ENCODE data around the gene NUDT8. TPM values are rescaled to one million over a fixed set of nuclear protein-coding genes. Genes with fewer than 3 reads are reported as not detected.
"Not testable (repeated sequence)": the region's sequence is repeated elsewhere in the genome, so short reads cannot be mapped to it uniquely, and the experiment has no call there.

Gene NUDT8
- total RNA-seq, 1 donor from 2014 or later, result 5.2 TPM

DNA sequence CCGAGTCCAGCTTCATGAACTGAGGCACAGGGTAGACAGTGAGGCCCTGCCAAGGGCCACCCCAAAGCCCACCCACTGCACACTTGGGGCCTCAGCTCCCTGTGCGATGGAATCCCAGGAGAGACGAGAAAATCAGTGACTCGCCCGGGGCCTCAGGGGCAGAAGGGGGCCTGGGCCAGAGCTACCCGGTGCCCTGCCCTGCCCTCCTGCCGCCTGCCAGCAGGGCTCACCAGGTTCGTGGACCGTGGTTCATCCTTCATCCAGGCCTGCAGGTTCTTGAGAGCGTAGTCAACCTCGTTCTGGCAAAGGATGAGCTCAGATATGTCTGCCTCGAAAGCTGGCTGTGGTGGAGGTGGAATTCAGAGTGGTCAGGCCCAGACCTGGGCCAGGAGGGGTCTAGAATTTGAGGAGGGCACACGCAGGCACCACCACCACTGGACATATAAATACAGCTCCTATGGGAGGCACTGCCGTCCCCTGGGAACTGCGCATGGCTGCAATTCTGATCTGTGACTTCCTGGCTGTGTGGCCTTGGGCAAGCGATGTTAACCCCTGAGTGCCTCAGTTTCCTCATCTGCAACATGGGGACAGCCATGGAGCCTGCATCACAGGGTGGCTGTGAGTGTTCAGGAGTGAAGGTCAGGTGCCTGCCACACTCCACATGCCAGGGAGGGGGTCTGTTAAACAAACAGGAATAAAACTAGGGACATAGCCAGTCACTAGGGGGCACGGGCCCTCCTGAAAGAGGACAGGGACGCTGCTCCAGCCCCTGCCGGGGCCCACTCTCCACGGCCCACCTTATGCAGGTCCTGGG, 37.1 kb upstream of the NUDT8 start:
- Histone ChIP-seq H3K9me3 (ENCODE audit: control insufficient read depth in 3 of 3, low read length in 3 of 3) (no peaks in the 10 kb centered on the region), H3K4me1 (ENCODE audit: control insufficient read depth in 3 of 3, insufficient read depth in 3 of 3, low read length in 3 of 3) (no peaks in the 10 kb centered on the region), H3K9ac (ENCODE audit: low read depth in 1 of 3, low read length in 3 of 3) (no peak overlapping the region), H3K27ac (ENCODE audit: low read depth, low read length) (no peak overlapping the region), H3K27me3 (ENCODE audit: control insufficient read depth in 3 of 3, insufficient read depth in 3 of 3, low read length in 3 of 3) (peaks cover 5 to 14% (median 7%) of the 10 kb centered on the region in 3 donors), H3K36me3 (ENCODE audit: control insufficient read depth in 3 of 3, insufficient read depth in 3 of 3, low read length in 3 of 3) (no peaks in the 10 kb centered on the region), H3K4me3 (ENCODE audit: low read length in 3 of 3) (no peak overlapping the region)

- H3K27me3 ChIP-seq (ENCODE audit: control insufficient read depth in 3 of 3, insufficient read depth in 3 of 3, low read length in 3 of 3), result peaks cover 5 to 14% (median 7%) of the 10 kb centered on the region in 3 donors
- no peaks in the 10 kb centered on the region for H3K36me3 ChIP-seq (ENCODE audit: control insufficient read depth in 3 of 3, insufficient read depth in 3 of 3, low read length in 3 of 3)
- no peak overlapping the region for H3K4me3 ChIP-seq (ENCODE audit: low read length in 3 of 3)
- H3K4me1 ChIP-seq (ENCODE audit: control insufficient read depth in 3 of 3, insufficient read depth in 3 of 3, low read length in 3 of 3), result no peaks in the 10 kb centered on the region
- H3K9ac ChIP-seq (ENCODE audit: low read depth in 1 of 3, low read length in 3 of 3), result no peak overlapping the region
- H3K9me3 ChIP-seq (ENCODE audit: control insufficient read depth in 3 of 3, low read length in 3 of 3), result no peaks in the 10 kb centered on the region
- no peak overlapping the region for H3K27ac ChIP-seq (ENCODE audit: low read depth, low read length)
These were observed 36.5 kb upstream of the NUDT8 start for GRCh38 chr11:67666303-67666645.

- Histone ChIP-seq H3K27me3 (ENCODE audit: control insufficient read depth in 3 of 3, insufficient read depth in 3 of 3, low read length in 3 of 3) (peaks cover 0 to 8% (median 7%) of the 10 kb centered on the region in 3 donors), H3K9ac (ENCODE audit: low read depth in 1 of 3, low read length in 3 of 3) (no peak overlapping the region), H3K27ac (ENCODE audit: low read depth, low read length) (no peak overlapping the region), H3K36me3 (ENCODE audit: control insufficient read depth in 3 of 3, insufficient read depth in 3 of 3, low read length in 3 of 3) (no peaks in the 10 kb centered on the region), H3K4me3 (ENCODE audit: low read length in 3 of 3) (no peak overlapping the region), H3K4me1 (ENCODE audit: control insufficient read depth in 3 of 3, insufficient read depth in 3 of 3, low read length in 3 of 3) (no peaks in the 10 kb centered on the region), H3K9me3 (ENCODE audit: control insufficient read depth in 3 of 3, low read length in 3 of 3) (no peaks in the 10 kb centered on the region)
These were observed 36.0 kb upstream of the NUDT8 start for GRCh38 chr11:67665541-67666302.

GRCh38 chr11:67664696-67665540, 35.2 kb upstream of the NUDT8 start:
- no peak overlapping the region for H3K27ac ChIP-seq (ENCODE audit: low read depth, low read length)
- no peak overlapping the region for H3K9ac ChIP-seq (ENCODE audit: low read depth in 1 of 3, low read length in 3 of 3)
- no peak overlapping the region for H3K4me3 ChIP-seq (ENCODE audit: low read length in 3 of 3)
- H3K27me3 ChIP-seq (ENCODE audit: control insufficient read depth in 3 of 3, insufficient read depth in 3 of 3, low read length in 3 of 3), result peaks cover 0 to 4% (median 4%) of the 10 kb centered on the region in 3 donors
- no peaks in the 10 kb centered on the region for H3K9me3 ChIP-seq (ENCODE audit: control insufficient read depth in 3 of 3, low read length in 3 of 3)
- no peaks in the 10 kb centered on the region for H3K4me1 ChIP-seq (ENCODE audit: control insufficient read depth in 3 of 3, insufficient read depth in 3 of 3, low read length in 3 of 3)
- no peaks in the 10 kb centered on the region for H3K36me3 ChIP-seq (ENCODE audit: control insufficient read depth in 3 of 3, insufficient read depth in 3 of 3, low read length in 3 of 3)

DNA sequence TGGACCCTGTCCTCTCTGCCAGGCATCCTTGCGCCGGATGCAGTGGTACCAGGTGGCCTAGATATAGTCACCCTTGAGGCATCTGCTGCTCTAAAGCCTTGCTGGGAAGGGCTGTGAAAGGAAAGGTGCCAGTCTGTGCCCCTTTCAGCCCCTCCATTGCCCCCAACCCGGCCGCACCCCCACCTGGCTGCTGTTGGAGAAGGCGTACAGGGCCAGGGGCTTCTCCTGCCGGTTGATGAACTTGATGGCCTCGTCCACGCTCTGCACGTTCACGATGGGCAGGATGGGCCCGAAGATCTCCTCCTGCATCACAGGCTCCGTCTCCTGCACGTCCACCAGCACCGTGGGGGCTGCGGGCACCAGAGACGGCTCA, 34.5 kb upstream of the NUDT8 start:
- Histone ChIP-seq H3K27me3 (ENCODE audit: control insufficient read depth in 3 of 3, insufficient read depth in 3 of 3, low read length in 3 of 3) (peaks cover 0 to 4% (median 1%) of the 10 kb centered on the region in 3 donors), H3K4me1 (ENCODE audit: control insufficient read depth in 3 of 3, insufficient read depth in 3 of 3, low read length in 3 of 3) (no peaks in the 10 kb centered on the region), H3K9me3 (ENCODE audit: control insufficient read depth in 3 of 3, low read length in 3 of 3) (no peaks in the 10 kb centered on the region), H3K4me3 (ENCODE audit: low read length in 3 of 3) (no peak overlapping the region), H3K36me3 (ENCODE audit: control insufficient read depth in 3 of 3, insufficient read depth in 3 of 3, low read length in 3 of 3) (no peaks in the 10 kb centered on the region), H3K27ac (ENCODE audit: low read depth, low read length) (no peak overlapping the region), H3K9ac (ENCODE audit: low read depth in 1 of 3, low read length in 3 of 3) (no peak overlapping the region)

DNA sequence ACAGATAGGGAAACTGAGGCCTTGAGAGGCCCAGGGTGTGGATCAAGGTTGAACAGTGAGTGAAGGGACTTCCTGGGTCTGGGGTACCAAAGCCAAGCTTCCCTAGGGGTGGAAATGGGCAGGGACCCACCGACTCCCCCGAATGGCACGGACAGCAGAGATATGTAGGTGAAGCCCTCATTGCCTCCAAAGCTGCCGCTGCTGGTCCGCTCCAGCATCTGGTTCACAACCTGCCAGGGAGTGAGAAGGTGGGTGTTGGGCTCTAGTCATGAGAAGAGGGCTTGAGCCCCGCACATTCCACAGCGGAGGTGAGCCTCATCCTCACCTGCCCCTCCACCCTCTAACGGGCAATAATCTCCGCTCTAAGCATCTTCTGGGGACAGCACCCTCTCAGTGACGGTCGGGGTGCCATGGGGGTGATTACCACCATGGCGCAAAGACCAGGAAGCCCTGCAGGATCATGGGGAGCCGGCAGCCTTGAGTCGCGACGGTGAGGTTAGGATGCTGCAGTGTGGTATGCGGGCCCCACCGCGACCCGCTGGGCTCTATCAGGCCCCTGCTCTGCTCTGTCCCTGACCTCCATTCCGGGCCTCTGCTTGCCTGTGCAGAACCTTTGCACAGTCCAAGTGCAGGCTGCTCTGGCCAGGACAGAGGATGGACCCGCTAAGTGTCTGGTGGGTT, 33.9 kb upstream of the NUDT8 start:
- H3K36me3 ChIP-seq (ENCODE audit: control insufficient read depth in 3 of 3, insufficient read depth in 3 of 3, low read length in 3 of 3), result no peaks in the 10 kb centered on the region
- no peak overlapping the region for H3K4me3 ChIP-seq (ENCODE audit: low read length in 3 of 3)

DNA sequence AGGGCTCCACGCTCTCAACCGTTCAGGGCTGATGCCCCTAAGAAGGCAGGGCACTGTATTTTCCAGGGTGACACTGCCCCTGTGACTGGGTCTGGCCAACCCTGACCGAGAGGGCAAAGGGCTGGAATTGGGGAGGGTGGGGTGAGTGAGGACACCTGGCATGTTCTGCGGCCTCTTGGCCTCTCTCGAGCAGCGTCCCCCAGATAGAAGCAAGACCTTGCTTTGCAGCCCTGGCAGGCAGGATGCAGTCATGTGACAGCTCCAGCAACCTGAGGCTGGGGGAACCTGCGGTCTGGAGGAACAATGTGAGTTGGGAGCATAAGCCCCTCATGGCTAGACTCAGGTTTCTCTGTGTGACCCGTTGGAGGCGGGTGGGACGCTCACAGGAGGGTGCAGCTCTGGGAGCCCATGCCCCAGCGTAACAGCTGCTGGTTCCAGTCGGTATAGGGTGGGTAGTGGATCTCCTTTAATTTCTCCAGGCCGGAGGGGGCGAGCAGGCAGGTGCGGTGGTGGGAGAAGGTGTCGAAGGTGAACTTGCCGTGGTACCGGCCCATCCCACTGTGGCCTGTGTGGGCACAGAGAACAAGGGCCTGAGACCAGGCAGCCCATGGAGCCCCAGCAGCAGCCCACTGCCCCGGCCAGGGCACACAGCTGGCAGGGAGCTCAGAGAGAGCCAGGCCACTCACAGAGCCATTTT, 33.2 kb upstream of the NUDT8 start:
- Histone ChIP-seq H3K36me3 (ENCODE audit: control insufficient read depth in 3 of 3, insufficient read depth in 3 of 3, low read length in 3 of 3) (no peaks in the 10 kb centered on the region), H3K4me1 (ENCODE audit: control insufficient read depth in 3 of 3, insufficient read depth in 3 of 3, low read length in 3 of 3) (no peaks in the 10 kb centered on the region), H3K9ac (ENCODE audit: low read depth in 1 of 3, low read length in 3 of 3) (no peak overlapping the region), H3K27me3 (ENCODE audit: control insufficient read depth in 3 of 3, insufficient read depth in 3 of 3, low read length in 3 of 3) (peaks cover 0 to 4% (median 0%) of the 10 kb centered on the region in 3 donors), H3K9me3 (ENCODE audit: control insufficient read depth in 3 of 3, low read length in 3 of 3) (no peaks in the 10 kb centered on the region), H3K4me3 (ENCODE audit: low read length in 3 of 3) (no peak overlapping the region), H3K27ac (ENCODE audit: low read depth, low read length) (no peak overlapping the region)

More for the DNA sequence above, 33.9 kb upstream of the NUDT8 start:
- no peaks in the 10 kb centered on the region for H3K9me3 ChIP-seq (ENCODE audit: control insufficient read depth in 3 of 3, low read length in 3 of 3)
- H3K27me3 ChIP-seq (ENCODE audit: control insufficient read depth in 3 of 3, insufficient read depth in 3 of 3, low read length in 3 of 3), result peaks cover 0 to 4% (median 0%) of the 10 kb centered on the region in 3 donors
- no peaks in the 10 kb centered on the region for H3K4me1 ChIP-seq (ENCODE audit: control insufficient read depth in 3 of 3, insufficient read depth in 3 of 3, low read length in 3 of 3)
- no peak overlapping the region for H3K9ac ChIP-seq (ENCODE audit: low read depth in 1 of 3, low read length in 3 of 3)
- H3K27ac ChIP-seq (ENCODE audit: low read depth, low read length), result no peak overlapping the region

DNA sequence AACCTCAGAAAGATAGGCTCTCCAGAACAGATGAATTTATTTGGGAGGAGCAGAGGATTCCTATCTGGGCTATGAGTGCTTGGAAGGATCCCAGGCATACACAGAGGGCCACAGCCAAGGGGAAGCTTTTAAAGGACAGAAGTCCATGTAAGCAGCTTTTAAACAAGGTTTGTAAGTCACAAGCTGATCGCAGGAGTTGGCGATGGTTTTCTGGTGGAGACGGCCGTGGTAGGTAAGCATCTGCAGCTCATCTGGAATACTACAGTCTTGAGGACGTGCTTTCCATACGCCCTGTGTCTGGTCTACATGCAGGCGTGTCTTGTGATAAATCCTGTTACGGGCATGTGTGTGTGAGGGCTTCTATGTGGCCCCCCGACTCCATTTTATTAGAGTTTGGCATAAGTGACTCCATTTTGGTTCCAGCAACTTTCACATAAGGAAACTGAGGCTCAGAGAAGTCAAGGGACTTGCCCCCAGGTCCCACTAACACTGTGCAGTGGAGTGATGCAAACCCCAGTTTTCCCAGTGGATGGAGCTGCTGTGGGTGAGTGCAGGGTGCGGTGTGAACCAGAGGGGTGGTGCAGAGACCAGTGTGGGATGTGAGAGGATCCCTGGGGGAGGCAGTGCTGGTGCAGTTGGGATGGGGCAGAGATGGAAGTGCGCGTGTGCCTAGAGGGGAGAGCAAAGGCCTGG, 32.6 kb upstream of the NUDT8 start:
- Histone ChIP-seq H3K36me3 (ENCODE audit: control insufficient read depth in 3 of 3, insufficient read depth in 3 of 3, low read length in 3 of 3) (no peaks in the 10 kb centered on the region), H3K4me3 (ENCODE audit: low read length in 3 of 3) (no peak overlapping the region), H3K9me3 (ENCODE audit: control insufficient read depth in 3 of 3, low read length in 3 of 3) (no peaks in the 10 kb centered on the region), H3K9ac (ENCODE audit: low read depth in 1 of 3, low read length in 3 of 3) (no peak overlapping the region), H3K27ac (ENCODE audit: low read depth, low read length) (no peak overlapping the region), H3K27me3 (ENCODE audit: control insufficient read depth in 3 of 3, insufficient read depth in 3 of 3, low read length in 3 of 3) (peaks cover 0 to 4% (median 0%) of the 10 kb centered on the region in 3 donors), H3K4me1 (ENCODE audit: control insufficient read depth in 3 of 3, insufficient read depth in 3 of 3, low read length in 3 of 3) (no peaks in the 10 kb centered on the region)

- not testable (repeated sequence) for H3K27ac ChIP-seq (ENCODE audit: low read depth, low read length); H3K4me1 ChIP-seq (ENCODE audit: control insufficient read depth in 3 of 3, insufficient read depth in 3 of 3, low read length in 3 of 3); H3K9me3 ChIP-seq (ENCODE audit: control insufficient read depth in 3 of 3, low read length in 3 of 3); H3K9ac ChIP-seq (ENCODE audit: low read depth in 1 of 3, low read length in 3 of 3); H3K4me3 ChIP-seq (ENCODE audit: low read length in 3 of 3); H3K27me3 ChIP-seq (ENCODE audit: control insufficient read depth in 3 of 3, insufficient read depth in 3 of 3, low read length in 3 of 3); H3K36me3 ChIP-seq (ENCODE audit: control insufficient read depth in 3 of 3, insufficient read depth in 3 of 3, low read length in 3 of 3)
These were observed 31.0 kb upstream of the NUDT8 start for GRCh38 chr11:67660752-67661151.
